Amniotic epithelial cell (primary cell): ENCODE data around the gene IL1RAPL1.
A peak's percentile ranks its signal among the peaks of the same experiment; 100 is the strongest.

Source experiments
- DNase-seq: peaks from one replicate; pipeline ENCODE4 v3.0.0-alpha.2; 2010; ENCODE audit warnings: low read depth

The IL1RAPL1 gene

GRCh38 chrX:29903360-29903759, 1316.1 kb downstream of the IL1RAPL1 start:
- peak; percentile 10 for DNase-seq

DNA sequence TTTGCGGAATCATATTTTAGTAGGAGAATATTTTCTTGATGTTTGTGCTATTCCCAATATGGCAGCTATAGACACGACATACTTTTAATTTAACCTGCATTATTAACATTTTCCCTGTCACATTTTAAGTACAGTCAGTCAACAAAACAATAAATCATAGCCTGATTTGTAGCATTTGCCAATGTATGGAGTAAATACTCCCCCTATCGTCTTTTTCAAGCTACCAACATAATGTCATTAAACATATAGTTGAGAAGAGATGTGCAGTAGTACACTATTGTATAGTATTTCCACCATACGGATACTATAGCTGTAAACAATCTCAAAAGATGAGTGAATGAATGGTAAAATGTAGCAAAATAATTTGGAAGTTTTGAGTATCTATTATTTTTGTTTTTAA, 1324.4 kb downstream of the IL1RAPL1 start:
- DNase-seq, result no peak

DNA sequence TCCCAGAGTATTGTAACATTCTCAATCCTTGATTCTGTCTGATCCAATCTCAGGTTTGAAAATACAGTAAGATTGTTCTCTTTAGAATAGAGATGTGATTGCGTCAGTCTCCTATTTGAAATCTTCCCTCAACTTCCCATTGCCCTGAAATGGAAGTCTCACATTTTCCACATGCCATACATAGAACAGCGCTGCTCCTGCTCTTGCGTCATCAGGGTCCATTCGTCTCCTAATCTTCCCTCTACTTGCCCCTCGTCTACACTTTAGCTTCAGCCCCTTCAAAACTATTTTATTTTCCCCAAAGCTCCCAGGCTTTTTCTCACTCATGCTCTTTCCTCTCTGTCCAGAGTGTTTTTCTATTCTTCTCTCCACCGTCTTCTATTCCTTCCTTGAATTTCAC, 1326.4 kb downstream of the IL1RAPL1 start:
- peak; percentile 32 for DNase-seq

DNA sequence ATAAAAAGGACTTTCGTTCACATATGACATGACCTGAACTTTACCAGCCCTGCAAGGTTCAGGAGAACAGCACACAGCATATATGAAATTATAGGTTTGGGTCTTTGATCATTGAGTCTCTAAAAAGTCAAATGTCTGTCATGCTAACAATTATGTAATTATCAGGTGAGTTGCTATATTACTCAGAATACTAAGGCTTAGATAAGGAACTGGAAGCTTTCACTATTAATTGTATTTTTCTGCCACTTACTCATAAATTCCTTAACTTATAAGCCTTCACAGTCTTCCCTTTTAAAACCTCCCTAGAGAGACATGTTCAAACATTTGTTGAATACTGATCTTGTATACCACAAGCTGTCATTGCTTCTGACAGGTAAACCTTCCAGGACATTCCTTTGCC, 1335.4 kb downstream of the IL1RAPL1 start:
- DNase-seq, result no peak

DNA sequence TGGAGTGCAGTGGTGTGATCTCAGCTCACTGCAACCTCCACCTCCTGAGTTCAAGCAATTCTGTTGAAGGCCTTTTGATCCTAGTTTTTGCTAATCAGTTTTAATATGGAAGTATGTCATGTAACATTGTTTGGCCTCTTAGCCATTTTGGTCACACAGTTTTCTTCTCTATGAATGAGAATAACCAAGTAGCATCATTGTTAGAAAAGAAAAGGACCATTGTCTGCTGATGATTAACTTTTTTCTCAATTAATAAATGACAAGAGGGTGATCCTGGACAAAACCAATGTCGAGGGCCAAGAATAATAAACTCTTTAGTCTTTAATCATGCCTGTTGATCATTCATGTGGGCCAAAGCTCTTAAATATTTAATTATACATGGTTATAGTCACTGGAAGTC, 1338.8 kb downstream of the IL1RAPL1 start:
- no peak for DNase-seq

DNA sequence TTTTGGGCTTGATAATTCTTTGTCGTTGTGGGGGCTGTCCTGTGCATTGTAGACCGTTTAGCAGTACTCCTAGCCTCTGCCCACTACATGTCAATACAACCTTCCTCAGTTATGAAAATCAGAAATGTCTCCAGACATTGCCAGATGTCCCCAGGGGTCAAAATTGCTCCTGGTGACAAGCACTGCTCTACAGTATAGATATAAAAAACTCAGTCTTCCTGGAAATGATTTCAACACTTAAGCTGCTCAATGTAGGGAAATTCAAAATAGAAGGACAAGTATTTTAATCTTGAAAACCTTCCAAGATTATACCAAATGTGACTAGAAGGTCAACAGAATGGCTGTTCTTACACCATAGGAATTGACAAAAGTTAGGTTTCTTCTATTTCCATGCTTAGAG, 1339.4 kb downstream of the IL1RAPL1 start:
- no peak for DNase-seq

- no peak for DNase-seq
These were observed 1348.2 kb downstream of the IL1RAPL1 start for GRCh38 chrX:29935455-29935854.

GRCh38 chrX:29940750-29941149, 1353.5 kb downstream of the IL1RAPL1 start:
- DNase-seq, result no peak

DNA sequence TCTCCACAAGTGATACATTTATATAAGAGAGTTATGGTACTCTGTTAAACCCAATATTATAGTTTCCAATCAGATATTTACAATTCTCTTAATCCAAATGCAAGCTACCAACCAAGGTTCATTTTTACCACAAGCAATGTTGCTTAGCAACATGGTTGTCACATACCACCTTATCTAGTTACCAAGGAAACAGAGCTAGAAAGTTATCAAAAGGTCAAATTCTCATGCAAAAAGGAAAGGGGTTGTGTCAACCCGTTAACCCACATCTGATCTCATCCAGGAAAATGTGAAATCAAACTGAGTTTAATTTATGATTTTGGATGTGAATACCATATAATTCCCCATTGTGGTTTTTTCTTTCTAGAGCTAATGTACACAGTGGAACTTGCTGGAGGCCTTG, 1354.0 kb downstream of the IL1RAPL1 start:
- DNase-seq, result peak; percentile 85

- no peak for DNase-seq
These were observed 1360.0 kb downstream of the IL1RAPL1 start for GRCh38 chrX:29947225-29947624.

DNA sequence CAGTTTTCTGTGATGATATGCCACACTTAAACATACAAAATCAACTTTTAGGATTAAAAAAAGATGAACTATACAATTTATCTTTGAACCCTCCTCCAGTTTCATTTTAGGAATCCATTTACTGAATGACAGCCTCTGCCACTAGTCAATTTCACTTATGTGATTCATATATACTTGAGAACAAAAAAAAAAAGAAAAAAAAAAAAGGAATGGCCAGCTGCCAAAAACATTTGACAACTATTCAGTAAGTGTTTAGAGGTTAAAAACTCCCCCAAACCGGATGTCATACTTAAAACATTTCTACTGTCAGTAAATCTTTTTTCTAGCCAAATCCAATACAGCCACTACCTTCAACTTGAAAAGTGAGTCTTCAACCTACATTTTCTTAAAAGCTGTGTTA, 1361.4 kb downstream of the IL1RAPL1 start:
- peak; percentile 47 for DNase-seq

- peak; percentile 71 for DNase-seq
These were observed 1364.8 kb downstream of the IL1RAPL1 start for GRCh38 chrX:29952016-29952415.

DNA sequence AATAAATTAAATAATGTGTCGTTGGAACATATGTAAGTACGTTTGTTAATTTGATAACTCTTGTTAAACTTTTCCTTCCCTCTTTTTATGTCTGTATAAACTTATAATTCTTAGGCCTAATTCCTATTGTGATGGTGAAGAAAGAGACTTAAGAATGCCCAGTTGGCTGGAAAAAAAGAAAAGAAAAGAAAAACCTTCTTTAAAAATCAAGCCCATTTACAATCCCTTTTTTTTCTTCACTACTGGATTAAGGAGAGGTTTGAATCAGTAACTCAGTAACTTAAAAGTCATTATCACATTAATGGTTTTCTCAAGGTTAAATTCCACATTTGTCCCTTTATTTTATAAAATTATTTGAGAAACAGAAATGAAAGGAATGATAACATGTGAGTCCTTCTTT, 1374.8 kb downstream of the IL1RAPL1 start:
- DNase-seq, result no peak

GRCh38 chrX:29965634-29966033, 1378.4 kb downstream of the IL1RAPL1 start:
- DNase-seq, result no peak

GRCh38 chrX:29992083-29992482, 1404.8 kb downstream of the IL1RAPL1 start:
- DNase-seq, result no peak

- DNase-seq, result no peak
These were observed 1418.6 kb downstream of the IL1RAPL1 start for GRCh38 chrX:30005813-30006212.
